Stimulated activated CD4-positive, alpha-beta T cell treated with anti-CD3 and anti-CD28 coated beads, Interleukin-2, amount 100 ng/mL, for 4 hours (primary cell): ENCODE results near the gene C5orf63.
"Not testable (repeated sequence)": the region's sequence is repeated elsewhere in the genome, so short reads cannot be mapped to it uniquely, and the experiment has no call there.

ENCODE experiments used
- DNase-seq: peaks from one replicate; pipeline ENCODE4 v3.0.0-alpha.2; 2020; ENCODE audit warnings: low read depth

The C5orf63 gene

DNA sequence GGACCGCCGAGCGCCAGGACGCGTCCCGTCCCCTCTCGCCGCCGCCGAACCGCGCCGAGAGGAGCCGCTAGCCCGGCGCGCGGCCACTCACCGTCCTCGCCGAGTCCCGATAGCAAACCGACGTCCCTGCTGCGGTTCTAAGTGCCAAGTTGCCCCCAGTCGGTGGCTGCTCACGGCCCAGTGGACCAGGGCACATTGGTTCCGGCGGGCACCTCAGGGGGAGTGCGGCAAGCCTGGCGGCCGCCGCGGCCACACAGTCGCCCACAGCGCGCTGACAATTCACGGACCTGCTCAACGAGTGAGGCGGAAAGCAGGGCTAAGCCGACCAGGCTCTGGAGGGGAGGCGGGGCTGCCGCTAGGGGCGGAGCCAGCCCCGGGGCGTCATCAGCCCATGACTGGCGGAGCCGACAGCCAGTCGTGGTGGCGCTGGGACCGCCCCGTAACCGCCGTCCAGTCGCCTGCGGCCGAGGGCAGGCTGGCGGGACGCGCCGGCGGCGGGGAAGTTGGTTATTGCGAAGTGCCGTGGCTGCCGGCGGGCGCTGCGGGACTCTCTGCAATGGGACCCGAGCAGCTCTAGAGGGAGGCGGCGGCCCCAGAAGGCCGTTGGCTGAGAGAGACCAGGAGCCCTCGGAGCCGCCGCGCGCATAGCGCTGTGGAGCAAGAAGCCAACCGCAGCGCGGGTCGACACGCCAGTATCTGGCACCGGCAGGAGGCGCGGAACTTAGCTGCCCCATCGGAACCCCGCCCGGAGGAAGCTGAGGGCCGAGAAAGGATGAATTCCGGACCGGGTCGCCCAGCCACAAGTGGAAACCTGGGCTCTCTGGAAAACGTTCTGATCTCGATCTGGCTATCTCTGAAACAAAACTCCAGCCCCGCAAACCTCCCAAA is 42.8 kb downstream of the C5orf63 start, which contains the start of gene MARCHF3:
TSS of gene MARCHF3 (minus strand) at position 300 of the 888 bp plus-strand sequence. CDS start 112,387 bp downstream, outside the sequence.
- DNase-seq, result peak; percentile 88

DNA sequence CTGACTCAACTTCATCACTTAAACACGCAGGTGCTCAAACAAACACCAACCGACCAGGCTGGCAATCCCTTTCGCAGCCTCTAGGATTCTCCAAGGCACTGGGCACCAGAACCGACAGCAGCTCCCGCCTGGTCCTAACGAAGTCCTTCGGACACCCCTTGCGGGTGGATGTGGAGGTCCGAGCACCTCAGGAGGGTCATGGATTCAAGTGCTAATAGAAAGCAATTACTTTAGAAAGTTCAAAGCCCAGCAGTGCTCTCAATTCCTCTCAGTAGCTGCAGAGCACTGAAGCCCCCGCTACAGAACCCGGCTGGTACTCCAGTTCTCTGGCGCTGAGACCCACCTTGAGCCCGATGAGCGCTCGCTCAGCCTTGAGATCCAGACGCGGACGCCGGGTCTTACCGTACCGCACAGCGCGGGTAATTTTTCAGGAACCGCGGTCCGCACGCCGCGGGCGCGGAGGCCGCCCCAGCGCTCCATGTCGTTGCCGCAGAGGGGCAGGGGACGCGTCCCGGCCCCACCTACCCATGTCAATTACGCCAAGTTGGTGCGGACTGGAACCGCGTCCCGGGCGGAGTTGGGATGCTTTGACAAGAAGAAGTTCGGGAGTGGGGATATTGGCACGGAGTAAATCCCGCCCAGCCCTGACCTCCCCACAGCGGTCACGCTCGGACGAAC is 43.6 kb downstream of the C5orf63 start:
- no peak for DNase-seq

DNA sequence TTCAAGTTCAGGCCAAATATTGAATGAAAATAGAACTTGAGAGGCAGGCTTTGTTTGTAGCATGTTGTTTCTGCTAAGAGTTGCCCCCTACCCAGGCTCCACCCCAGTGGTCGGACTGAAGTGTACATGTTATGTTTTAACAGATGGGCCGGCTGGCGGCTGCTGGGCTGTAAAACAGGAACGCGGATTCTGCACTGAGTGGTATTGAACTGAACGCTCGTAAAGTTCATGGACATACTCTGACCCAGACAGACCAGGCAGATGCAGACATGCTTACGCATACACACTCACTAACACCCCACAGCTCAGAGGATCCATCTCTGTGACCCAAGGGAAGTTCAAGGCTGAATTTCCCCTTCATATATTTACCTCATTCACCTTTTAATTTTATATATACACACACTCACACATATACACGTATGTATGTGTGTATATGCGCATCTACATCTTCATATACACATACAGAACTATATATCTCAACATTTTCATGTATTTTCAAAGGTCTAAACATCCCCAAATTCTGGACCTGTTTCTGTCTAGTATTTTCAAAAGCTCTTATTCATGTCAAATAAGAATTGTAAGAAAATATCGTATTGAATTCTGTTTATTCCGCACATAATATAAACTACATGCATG is 44.4 kb downstream of the C5orf63 start:
- DNase-seq, result no peak

DNA sequence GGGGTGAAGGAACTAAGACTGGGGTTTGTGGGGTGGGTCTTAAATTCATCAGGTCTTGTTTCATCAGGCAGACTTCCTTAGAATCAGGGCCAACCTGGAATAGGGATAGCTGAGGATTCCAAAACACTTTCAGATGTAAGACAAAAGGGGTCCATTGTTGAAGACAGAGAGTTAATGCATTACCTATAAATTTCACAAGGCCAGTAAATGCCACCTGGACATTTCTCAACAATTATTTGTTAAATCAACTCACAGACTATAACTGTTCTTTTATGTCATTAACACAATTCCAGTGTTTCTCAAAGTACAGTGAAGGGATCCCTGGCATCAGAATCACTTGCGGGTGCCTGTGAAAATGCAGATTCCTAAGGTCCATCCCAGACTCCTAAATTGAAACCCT is 45.8 kb downstream of the C5orf63 start:
- DNase-seq, result no peak

DNA sequence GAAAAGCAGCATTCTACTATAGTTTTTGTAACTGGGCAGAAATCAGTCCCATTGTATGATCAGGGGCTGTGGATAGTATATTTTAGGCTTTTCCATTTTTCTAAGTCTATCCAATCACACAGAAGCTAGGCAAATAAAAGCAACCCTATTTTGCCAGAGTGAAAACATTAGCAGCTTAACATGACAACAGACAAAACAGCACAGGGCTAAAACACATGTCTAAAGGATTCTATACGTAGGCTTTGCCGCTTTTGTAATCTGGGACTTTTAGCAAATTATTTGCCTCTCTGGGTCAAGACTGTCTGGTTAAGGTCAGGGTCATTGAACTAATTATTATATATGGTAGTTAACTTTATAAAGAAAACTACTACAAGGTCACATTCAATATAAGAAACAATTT is 47.1 kb downstream of the C5orf63 start:
- no peak for DNase-seq

DNA sequence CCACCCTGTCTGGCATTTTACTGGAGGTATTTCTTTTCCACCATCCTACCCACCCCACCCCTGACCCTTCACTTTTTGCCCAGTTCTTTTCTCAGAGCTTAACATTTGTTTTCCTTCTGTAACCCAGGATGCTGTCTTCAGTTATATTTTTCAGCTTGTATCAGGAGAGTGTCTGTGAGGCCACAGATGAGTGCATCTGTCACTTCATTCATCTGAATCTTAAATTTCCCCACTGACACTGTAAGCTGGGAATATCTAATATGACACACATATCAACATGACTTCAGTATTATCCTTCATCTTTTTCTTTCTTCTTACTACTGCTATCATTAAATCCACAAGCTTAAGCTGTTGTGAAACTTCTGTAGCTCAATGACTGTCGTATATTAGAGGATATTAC is 47.8 kb downstream of the C5orf63 start:
- no peak for DNase-seq

DNA sequence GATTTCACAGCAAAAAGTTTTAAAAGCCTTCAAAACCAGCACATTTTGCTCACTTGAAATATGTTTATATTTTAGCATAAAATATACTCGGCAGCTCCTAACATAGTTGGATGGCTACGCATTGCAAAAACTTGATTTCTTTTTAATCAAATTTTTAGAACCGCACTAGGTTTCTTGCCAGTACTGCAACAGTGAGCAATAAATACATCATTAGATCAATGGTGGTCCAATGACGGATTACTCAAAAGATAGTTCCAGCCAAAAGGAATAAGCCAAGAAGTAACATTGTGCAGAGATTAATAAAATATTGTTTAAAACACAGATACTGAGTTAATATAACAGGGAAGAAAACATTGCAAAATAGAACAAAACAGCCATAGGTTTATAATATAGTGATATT is 48.5 kb downstream of the C5orf63 start:
- no peak for DNase-seq

DNA sequence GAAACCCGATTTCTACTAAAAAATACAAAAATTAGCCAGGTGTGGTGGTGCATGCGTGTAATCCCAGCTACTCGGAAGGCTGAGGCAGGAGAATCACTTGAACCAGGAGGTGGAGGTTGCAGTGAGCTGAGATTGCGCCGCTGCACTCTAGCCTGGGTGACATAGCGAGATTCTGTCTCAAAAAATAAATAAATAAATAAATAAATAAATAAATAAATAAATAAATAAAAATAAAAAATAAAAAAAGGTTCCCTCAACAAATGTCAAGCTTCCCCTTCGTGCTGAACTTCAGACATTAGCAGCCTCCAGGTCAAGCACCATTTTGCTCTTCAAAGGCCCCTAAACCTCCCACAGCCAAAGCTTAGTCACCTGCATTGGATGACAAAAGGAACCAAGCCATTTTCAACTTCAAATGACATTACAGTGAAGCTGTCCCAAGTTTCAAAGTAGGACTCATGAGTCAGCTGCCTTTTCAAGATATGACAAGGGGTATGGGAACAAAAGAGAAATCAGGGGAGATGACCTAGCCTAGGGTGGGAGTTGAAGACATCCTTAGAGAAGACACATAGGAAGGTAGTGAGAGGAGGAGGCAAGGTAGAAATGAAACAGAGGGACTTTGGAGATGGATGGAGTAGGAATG is 49.6 kb downstream of the C5orf63 start:
- not testable (repeated sequence) for DNase-seq

DNA sequence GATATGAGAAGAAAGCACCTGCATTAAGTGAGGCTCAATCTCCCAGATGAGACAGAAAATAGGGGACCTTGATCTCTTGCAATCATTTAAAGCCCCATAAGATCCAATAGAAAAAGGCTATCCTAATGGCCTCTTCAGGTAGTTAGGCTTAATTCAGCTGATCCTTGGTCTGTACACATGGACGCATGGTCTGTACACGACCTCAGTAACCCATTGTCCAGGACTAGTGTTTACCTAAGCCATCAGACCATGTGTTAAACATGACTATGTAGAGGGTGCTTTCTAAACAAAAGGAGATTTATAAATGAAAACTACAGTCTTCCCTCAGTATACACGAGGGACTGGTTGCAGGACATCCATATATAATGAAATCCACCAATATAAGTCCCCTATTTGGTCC is 50.5 kb downstream of the C5orf63 start:
- DNase-seq, result no peak

DNA sequence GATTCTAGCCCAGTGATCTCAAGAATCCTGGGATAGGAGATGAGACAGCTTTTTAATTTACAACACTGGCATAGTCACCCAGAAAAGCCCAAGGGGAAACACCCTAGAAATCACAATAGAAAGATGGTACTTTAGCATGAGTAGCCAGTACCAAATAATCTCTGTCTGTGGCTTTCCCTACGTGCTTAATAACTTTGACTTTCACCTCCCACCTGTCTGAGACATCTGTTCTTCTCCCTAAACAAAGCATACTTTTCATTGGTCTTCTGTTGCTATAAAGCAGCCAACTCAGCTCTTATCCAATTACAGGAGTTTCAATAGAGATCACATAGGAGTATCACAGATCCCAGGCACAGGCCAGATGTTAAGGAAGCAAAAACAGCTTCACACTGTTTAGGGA is 53.4 kb downstream of the C5orf63 start:
- DNase-seq, result no peak

DNA sequence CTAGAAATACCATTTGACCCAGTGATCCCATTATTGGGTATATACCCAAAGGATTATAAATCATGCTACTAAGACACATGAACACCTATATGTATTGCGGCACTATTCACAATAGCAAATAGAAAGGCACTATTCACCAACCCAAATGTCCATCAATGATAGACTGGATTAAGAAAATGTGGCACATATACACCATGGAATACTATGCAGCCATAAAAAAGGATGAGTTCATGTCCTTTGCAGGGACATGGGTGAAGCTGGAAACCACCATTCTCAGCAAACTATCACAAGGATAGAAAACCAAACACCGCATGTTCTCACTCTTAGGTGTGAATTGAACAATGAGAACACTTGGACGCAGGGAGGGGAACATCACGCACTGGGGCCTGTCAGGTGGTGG is 56.6 kb downstream of the C5orf63 start:
- DNase-seq, result not testable (repeated sequence)

DNA sequence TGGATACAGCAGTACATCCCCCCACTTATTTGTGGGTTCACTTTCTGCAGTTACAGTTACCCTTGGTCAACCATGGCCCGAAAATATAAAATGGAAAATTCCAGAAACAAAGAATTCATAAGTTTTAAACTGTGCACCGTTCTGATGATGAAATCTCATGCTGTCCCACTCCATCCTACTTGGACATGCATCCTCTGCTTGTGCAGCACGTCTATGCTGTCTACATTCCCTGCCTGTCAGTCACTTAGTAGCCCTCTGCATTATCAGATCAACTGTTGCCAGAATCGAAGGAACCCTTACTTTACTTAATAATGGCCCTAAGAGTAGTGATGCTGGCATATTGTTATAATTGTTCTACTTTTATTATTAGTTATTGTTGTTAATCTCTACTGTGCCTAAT is 57.6 kb downstream of the C5orf63 start:
- DNase-seq, result no peak

DNA sequence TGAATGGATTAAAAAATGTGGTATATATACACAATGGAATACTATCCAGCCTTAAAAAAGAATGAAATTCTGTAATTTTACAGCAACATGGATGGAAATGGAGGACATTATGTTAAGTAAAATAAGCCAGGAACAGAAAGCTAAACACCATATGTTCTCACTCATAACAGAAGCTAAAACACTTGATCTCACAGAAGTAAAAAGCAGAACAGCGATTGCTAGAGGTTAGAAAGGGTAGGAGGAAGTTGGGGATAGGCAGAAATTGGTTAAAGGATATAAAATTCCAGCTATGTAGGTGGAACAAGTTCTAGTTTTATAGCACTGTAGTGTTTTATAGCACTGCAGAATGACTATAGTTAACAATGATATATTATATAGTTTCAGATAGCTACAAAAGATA is 58.7 kb downstream of the C5orf63 start:
- no peak for DNase-seq

DNA sequence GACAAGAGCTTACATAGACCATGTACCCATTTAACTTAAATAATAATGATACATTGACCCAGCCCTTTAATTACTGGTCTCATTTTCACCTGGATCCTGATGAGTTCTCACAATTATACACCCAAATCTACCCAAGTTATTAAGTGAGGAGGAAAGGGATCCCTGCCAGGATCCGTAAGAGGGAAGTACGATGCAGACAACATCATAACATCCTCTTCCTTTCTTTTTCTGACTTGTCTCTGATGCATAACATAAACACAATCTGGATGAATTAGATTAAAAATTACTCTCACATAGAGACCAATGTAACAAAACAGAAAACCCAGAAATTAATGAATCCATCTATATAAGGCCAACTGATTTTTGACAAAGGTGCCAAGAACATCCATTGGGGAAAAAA is 59.9 kb downstream of the C5orf63 start:
- no peak for DNase-seq

DNA sequence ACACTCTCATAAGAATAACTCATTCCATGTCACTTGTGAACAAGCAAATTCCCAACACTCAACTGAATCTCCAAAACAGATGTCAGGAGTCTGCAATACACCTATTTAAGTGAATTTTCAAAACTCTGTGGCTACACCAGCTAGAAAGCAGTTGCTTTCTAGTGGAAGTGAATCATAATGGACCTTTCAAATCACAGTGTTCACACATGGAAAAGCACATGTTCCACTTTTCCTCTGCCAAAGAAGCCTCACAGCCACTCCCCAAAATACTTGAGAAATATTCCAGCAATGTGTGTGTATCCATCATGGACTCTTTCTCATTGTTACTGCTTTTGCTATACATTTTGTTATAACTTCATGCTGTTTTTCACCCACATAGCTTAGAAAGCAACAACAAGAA is 60.4 kb downstream of the C5orf63 start:
- no peak for DNase-seq

DNA sequence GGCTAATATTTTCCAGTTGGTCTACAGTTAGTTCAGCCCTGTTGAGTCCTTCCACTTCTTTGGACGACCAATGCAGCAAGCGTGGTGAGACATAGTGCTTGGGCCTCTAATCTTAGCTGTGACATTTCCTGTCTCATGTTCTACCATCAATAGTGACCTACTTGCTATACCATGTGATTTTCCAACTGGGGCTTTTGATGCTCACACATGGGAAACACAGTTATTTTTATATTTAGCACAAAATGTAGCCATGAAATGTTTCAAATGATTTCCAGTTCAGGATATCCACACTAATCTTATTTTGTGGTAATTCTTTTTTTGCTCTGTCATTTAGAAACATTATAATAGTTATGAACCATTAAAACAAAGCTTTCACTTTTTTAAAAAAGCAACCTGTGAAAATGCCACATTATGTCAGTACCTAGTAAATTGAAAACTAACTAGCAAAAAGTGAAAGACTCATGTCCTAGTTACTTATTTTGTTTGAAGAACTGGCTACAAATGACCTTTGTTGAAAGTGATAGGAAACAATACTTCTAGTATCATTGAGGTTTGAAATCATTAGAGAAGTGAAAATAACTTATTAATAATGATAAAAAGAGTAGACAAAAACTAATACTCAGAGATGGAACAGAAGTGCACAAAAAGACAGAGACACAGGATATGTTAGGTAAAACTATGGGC is 61.2 kb downstream of the C5orf63 start:
- no peak for DNase-seq

DNA sequence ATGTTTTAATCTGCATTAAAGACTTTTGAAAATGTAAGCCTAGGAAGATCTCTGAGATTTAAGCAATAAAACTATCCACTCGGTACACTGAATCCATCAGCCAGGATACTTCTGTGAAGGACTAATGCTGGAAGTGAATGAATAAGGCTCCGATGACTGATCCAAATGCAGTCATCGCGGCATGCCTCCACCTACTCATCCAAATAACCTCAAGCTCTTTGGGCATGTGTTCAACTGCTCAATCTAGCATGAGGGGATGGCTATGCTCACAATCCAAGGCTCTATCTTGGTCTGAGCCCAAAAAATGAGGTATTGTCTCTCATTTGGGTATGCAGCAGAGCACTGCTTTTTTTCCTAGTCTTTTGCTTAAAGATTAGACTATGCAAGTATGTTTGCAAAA is 62.1 kb downstream of the C5orf63 start:
- DNase-seq, result no peak

DNA sequence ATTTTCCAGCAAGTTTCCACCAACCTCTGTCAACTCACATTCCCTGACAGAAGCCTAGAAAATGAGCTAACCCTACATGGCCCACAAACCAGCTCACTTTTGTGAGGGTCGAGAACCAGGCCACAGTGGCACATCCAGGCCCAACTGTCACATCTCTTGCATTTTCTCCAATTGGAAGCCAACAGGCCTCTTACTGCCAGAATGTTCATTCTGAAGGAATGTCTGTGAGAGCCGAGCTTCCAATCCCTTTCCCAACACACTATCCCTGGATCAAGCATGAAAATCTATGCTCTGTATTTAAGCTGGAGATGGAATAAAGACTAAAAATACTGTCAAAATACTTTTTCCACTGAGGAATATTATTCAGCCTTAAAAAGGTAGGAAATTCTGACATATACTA is 62.9 kb downstream of the C5orf63 start:
- DNase-seq, result no peak

DNA sequence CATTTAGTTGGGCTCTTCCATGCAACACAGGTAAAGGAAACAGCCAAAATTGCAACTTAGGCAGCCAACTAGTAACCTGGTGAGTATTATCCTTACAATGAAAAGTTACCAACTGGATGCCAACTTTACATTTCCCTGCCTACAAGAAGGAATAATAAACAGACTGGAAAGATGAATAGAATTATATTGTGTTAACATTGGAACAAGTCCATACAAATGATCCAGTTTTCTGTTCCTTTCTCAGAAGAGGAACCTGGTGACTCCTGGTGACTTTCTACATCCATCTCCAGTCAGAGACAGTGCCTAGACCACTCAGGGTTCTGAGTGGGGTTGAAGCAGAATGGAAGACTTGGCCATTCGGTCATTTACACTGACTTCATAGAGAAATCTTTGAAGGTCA is 63.5 kb downstream of the C5orf63 start:
- no peak for DNase-seq

DNA sequence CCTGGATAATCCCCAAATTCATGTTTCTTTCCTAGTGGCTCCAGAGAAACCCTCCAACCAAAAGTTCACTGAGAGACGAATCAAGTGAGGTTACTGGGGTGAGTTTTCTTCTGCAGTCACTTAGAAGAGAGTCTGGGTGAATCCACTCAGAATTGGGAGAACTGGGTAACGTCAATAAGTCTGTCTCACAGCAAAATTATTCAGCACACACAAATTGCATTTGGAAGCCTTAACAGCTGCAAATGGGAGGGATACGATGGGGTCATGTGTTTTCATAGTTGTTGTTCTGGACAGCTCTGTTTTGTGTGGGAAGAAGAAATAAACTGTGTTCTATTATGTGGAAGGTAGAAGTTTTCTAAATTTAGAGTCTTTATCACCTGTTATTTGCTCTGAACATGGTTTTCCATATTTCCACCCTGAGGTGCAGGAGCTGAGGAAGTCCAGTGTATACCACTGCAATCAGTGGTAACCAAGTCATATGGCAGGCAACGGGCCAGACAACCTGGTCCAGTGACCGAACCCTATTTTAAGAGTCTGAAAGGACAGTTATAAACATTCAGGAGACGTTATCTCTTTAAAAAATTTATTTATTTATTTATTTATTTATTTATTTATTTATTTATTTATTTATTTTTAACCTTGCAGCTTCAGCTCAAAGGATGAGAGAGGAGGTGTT is 64.9 kb downstream of the C5orf63 start:
- DNase-seq, result no peak

DNA sequence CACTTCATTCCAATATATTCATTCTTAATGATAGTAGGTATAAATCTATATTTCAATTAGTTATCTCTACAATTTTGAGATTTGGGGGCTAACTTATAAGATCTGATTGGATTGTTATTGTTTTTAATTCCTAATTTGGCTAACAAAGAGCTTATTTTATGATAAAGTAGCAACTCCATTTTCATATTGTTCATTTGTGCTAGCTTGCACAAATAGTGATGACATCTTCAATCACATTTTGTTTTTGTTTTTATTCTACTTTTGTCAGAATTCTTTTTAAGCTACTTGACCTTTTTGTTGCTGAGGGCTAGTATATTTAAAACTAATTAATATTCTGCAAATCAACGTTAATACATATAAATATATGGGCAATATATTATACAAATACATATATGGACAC is 65.8 kb downstream of the C5orf63 start:
- DNase-seq, result no peak
